Fibroblast of lung (primary cell): ENCODE results near the gene TRIM68.

Experiments used
- EZH2 ChIP-seq: IDR thresholded peaks from 2 replicates; pipeline ENCODE4 v1.5.1; 2012; ENCODE audit warnings: low read length, control low read depth, mild to moderate bottlenecking; ENCODE audit errors: missing control alignments
- TF ChIP-seq, protein P1 (sequence below), 2 donors: IDR thresholded peaks in 1 of 2; conservative IDR thresholded peaks in 1 of 2; 1 replicate in 1 of 2; 2 replicates in 1 of 2; pipeline ENCODE4 v1.5.1; 2011 to 2012; ENCODE audit warnings: low read length in 2 of 2, control low read depth in 1 of 2, inconsistent platforms in 1 of 2, low read depth in 1 of 2, mild to moderate bottlenecking in 1 of 2

GRCh38 chr11:4605057-4605456, 3.0 kb downstream of the TRIM68 start:
- TF ChIP-seq, protein P1, sequence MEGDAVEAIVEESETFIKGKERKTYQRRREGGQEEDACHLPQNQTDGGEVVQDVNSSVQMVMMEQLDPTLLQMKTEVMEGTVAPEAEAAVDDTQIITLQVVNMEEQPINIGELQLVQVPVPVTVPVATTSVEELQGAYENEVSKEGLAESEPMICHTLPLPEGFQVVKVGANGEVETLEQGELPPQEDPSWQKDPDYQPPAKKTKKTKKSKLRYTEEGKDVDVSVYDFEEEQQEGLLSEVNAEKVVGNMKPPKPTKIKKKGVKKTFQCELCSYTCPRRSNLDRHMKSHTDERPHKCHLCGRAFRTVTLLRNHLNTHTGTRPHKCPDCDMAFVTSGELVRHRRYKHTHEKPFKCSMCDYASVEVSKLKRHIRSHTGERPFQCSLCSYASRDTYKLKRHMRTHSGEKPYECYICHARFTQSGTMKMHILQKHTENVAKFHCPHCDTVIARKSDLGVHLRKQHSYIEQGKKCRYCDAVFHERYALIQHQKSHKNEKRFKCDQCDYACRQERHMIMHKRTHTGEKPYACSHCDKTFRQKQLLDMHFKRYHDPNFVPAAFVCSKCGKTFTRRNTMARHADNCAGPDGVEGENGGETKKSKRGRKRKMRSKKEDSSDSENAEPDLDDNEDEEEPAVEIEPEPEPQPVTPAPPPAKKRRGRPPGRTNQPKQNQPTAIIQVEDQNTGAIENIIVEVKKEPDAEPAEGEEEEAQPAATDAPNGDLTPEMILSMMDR (conservative IDR thresholded peaks at IDR 0.05 in 1 of 2, IDR thresholded peaks at IDR 0.05 in 1 of 2; ENCODE audit: low read depth in 1 of 2, low read length in 2 of 2) = no peak
- no peak for TF ChIP-seq EZH2
